Adrenal gland (tissue), 12 donors: ENCODE measurements around the gene ZFR2. TPM values are rescaled to one million over a fixed set of nuclear protein-coding genes. Genes with fewer than 3 reads are reported as not detected.

Experiments used
- DNase-seq, 7 donors: peaks; one replicate each; pipeline ENCODE4 v3.0.0-alpha.2; 2019 to 2020
- H3K27ac ChIP-seq, 5 donors: fragments of 200-600 bp; sonication (generic) in 4 of 5; 1 replicate in 3 of 5; 2 replicates in 2 of 5; pipeline versions ENCODE4 v1.5.1 to v1.8.0; 2016 to 2020; ENCODE audit warnings: mild to moderate bottlenecking in 1 of 5
- H3K27me3 ChIP-seq: fragments of 200-600 bp; 2 replicates; pipeline ENCODE4 v1.8.0; 2021
- H3K36me3 ChIP-seq, 2 donors: fragments of 200-600 bp; replicated peaks in 1 of 2; 1 replicate in 1 of 2; 2 replicates in 1 of 2; pipeline versions ENCODE4 v1.5.1 to v1.8.0; 2018 to 2022
- H3K4me1 ChIP-seq, 2 donors: fragments of 200-600 bp; replicated peaks in 1 of 2; 1 replicate in 1 of 2; 2 replicates in 1 of 2; pipeline versions ENCODE4 v1.5.1 to v1.8.0; 2018 to 2021
- H3K4me3 ChIP-seq, 4 donors: fragments of 200-600 bp; sonication (generic) in 3 of 4; one replicate each; pipeline ENCODE4 v1.5.1; 2016 to 2018
- H3K9me3 ChIP-seq, 3 donors: fragments of 200-600 bp; sonication (generic) in 1 of 3; replicated peaks in 1 of 3; 1 replicate in 2 of 3; 2 replicates in 1 of 3; pipeline versions ENCODE4 v1.5.1 to v1.8.0; 2016 to 2021
- POLR2A ChIP-seq, 2 donors: fragments of 450-650 bp; IDR thresholded peaks; one replicate each; pipeline ENCODE4 v1.6.1; 2017; ENCODE audit warnings: antibody characterized with exemption in 2 of 2, mild to moderate bottlenecking in 2 of 2, moderate library complexity in 1 of 2
- WGBS, 4 donors: extraction: QIAGEN DNeasy Blood & Tissue Kit in 2 of 4; methylation state at CpG; one replicate each; pipeline versions ENCODE4 v1.1.5 to v1.1.7; 2013 to 2017; 5-methylcytosine and 5-hydroxymethylcytosine counted together
- intact Hi-C, 2 donors: fragments of 100-400 bp; cut with DNase I; formaldehyde crosslinking; loops; one replicate each; pipeline versions ENCODE4 v1.14.1 to v1.15.0; 2022 to 2023
- polyA plus RNA-seq, 3 donors: library from polyadenylated mRNA; stranded (reverse); fragments of 200-250 nt in 2 of 3; fragments of 350-450 nt in 1 of 3; fragmentation: Illumina TruSeq in 1 of 3; extraction: RNeasy Lipid Tissue Mini Kit (QIAGEN cat#74804) in 1 of 3; gene quantifications; one replicate each; pipeline ENCODE4 v1.2.3, GENCODE V29; 2013 to 2014
- total RNA-seq, 9 donors: library from RNA; depleted of rRNA in 4 of 9; stranded (reverse); fragments of >200 nt in 4 of 9; fragments of 120-200 nt in 1 of 9; fragmentation: NEBNext Ultra II Directional in 1 of 9; extraction: Animal tissue kit (Norgen Biotek cat#: 25700) in 1 of 9; gene quantifications; one replicate each; pipeline versions ENCODE4 v1.1.0 to v1.2.4, GENCODE V29; 2013 to 2023
- TF ChIP-seq, protein P1 (sequence below), 6 experiments: fragments of 450-650 bp in 4 of 6; fragments of 200-600 bp in 2 of 6; sonication (generic) in 1 of 6; IDR thresholded peaks; 1 replicate in 5 of 6; 2 replicates in 1 of 6; pipeline versions ENCODE4 v1.5.1 to v1.8.0; 2016 to 2021; ENCODE audit warnings: antibody characterized with exemption in 6 of 6, mild to moderate bottlenecking in 2 of 6, moderate library complexity in 1 of 6
- donor health status: healthy with polysubstance abuse.
- donor health status: Bipolar disorder and iron deficiency.
- donor health status: DM: yes; HTN: yes; CAD: no.
- donor health status: DM: no; HTN: no; CAD: no.
- donor health status: DM: no; HTN: no; CAD: no.
- donor health status: DM: yes; HTN: yes; CAD: no.

Gene ZFR2
- total and polyA plus RNA-seq, 12 donors: 0.19 to 13.2 (median 1.7) TPM; not detected in 3

DNA sequence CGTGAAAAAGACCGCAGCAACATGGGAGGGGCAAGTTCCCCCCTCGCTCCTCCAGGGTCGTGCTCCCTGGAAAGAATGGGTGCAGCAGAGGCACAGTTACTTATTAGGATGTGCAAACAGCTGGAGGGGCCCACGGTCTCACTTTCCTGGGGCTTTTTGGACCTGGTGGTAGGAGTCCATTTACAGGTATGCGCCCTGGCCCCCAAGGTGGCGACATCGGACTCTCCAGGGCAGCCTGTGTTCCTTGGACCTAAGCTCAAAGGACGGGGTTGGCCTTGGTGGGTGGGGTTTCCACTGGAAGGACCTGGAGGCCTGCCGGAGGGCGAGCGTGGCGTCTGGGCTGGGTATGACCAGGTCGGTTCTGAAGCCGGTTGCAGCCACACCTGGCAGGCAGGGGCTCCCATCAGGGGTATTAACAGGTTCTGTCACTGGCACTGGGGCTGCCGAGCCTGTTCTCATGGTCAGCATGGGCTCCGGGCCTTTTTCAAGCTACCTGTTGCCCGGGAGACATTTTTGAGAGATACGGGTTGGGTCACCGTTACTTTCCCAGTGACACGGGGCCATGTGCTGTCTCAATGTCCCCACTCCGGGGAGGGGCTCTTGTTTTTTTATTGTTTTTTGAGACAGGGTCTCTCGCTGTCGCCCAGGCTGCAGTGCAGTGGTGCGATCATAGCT is 5.9 kb downstream of the ZFR2 start:
- DNase-seq: no peak
- Histone ChIP-seq H3K27ac (no peak overlapping the region), H3K36me3 (no peaks in the 10 kb centered on the region), H3K4me1 (no peaks in the 10 kb centered on the region), H3K9me3 (no peaks in the 10 kb centered on the region), H3K4me3 (no peak overlapping the region), H3K27me3 (no peaks in the 10 kb centered on the region)
- intact Hi-C loops: no loop called here
- WGBS, 4 donors: 77 to 86% (median 83%) methylated on average over 18 to 25 of the region's 25 CpGs
- no peak for TF ChIP-seq POLR2A (IDR thresholded peaks at IDR 0.05)
- TF ChIP-seq, protein P1, sequence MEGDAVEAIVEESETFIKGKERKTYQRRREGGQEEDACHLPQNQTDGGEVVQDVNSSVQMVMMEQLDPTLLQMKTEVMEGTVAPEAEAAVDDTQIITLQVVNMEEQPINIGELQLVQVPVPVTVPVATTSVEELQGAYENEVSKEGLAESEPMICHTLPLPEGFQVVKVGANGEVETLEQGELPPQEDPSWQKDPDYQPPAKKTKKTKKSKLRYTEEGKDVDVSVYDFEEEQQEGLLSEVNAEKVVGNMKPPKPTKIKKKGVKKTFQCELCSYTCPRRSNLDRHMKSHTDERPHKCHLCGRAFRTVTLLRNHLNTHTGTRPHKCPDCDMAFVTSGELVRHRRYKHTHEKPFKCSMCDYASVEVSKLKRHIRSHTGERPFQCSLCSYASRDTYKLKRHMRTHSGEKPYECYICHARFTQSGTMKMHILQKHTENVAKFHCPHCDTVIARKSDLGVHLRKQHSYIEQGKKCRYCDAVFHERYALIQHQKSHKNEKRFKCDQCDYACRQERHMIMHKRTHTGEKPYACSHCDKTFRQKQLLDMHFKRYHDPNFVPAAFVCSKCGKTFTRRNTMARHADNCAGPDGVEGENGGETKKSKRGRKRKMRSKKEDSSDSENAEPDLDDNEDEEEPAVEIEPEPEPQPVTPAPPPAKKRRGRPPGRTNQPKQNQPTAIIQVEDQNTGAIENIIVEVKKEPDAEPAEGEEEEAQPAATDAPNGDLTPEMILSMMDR (IDR thresholded peaks at IDR 0.05): no peak

DNA sequence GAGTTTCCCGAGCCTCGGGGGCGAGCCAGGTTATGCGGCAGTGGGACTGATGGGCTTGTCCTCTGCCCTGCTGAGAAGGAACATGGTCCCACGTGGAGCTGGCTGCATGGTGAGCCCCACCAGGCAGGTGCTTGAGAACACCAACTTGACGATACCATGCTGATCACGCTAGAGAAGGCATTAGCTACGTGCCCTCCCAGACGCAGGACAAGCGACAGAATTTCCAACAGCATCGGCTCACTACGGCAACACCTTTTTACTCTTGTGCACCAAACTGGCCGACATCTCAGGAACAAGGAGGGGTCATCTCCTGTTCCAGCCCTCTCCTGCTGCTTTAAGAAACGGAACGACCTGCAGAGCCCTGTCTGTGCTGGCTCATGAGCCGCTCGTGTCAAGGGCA is 8.3 kb downstream of the ZFR2 start:
- Histone ChIP-seq H3K27ac (no peak overlapping the region), H3K4me1 (no peaks in the 10 kb centered on the region), H3K27me3 (no peaks in the 10 kb centered on the region), H3K36me3 (no peaks in the 10 kb centered on the region), H3K4me3 (no peak overlapping the region), H3K9me3 (no peaks in the 10 kb centered on the region)
- WGBS, 4 donors: 79 to 90% (median 85%) methylated on average over 14 to 17 of the region's 17 CpGs
- TF ChIP-seq, protein P1 (IDR thresholded peaks at IDR 0.05): no peak
- TF ChIP-seq POLR2A (IDR thresholded peaks at IDR 0.05): no peak
- DNase-seq: no peak
- intact Hi-C loops: no loop called here

DNA sequence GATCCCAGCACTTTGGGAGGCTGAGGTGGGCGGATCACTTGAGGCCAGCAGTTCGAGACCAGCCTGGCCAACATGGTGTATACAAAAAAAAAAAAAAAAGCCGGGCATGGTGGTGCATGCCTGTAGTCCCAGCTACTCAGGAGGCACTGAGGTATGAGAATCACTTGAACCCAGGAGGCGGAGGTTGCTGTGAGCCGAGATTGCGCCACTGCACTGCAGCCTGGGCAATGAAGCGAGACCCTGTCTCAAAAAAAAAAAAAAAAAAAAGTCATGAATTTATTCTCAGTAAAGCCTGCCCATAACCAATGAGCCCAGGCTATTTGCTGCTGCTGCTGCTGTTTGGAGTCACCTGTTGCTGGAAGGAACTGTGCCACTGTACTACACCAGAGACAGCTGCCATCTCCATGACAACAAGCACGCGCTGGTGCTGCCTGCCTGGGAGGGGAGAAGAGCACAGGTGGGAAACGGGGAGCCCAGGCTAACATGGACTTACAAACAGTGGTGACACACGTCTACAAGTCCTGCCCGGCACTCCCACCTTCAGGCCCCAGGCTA is 11.3 kb downstream of the ZFR2 start:
- Histone ChIP-seq H3K4me1 (no peaks in the 10 kb centered on the region), H3K4me3 (no peak overlapping the region), H3K27ac (no peak overlapping the region), H3K36me3 (no peaks in the 10 kb centered on the region), H3K9me3 (no peaks in the 10 kb centered on the region), H3K27me3 (no peaks in the 10 kb centered on the region)
- intact Hi-C loops: no loop called here
- 77 to 84% (median 79%) methylated on average over 10 to 12 of the region's 12 CpGs for WGBS, 4 donors
- TF ChIP-seq, protein P1 (IDR thresholded peaks at IDR 0.05): no peak
- TF ChIP-seq POLR2A (IDR thresholded peaks at IDR 0.05): no peak
- DNase-seq: peak in 1 of 7 donors; percentile 82

DNA sequence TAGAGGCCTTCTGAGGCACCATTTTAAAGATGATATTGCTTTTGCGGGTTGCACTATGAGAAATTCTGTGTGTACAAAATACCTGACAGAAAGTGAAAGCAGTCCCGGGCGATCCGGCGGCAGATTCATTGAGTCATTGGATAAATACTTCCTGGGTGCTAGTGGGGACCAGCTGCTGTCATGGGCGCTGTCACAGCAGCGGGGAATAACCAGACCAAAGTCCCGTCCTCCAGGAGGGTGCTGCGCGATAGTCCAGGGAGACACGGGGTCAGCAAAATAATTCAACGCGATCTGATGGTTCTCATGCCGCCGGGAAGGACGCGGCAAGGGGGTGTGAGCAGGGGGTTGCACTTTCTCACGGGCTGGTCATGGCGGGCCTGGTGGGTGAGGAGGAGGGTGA is 13.5 kb downstream of the ZFR2 start:
- H3K4me3 ChIP-seq: no peak overlapping the region
- H3K9me3 ChIP-seq: peaks cover 0 to 9% (median 0%) of the 10 kb centered on the region in 3 donors
- H3K36me3 ChIP-seq: no peaks in the 10 kb centered on the region
- 91 to 95% (median 94%) methylated on average over 19 of the region's 19 CpGs for WGBS, 4 donors
- TF ChIP-seq, protein P1 (IDR thresholded peaks at IDR 0.05): no peak
- TF ChIP-seq POLR2A (IDR thresholded peaks at IDR 0.05): no peak
- DNase-seq: no peak
- intact Hi-C loops: no loop called here
- no peaks in the 10 kb centered on the region for H3K4me1 ChIP-seq
- no peak overlapping the region for H3K27ac ChIP-seq
- no peaks in the 10 kb centered on the region for H3K27me3 ChIP-seq
